K562 (cell line): ENCODE results near the gene PI4KA. TPM values are rescaled to one million over a fixed set of nuclear protein-coding genes. Genes with fewer than 3 reads are reported as not detected.

ENCODE experiments used
- CBX3 ChIP-seq, 2 experiments: IDR thresholded peaks; 1 replicate in 1 of 2; 2 replicates in 1 of 2; pipeline ENCODE4 v1.6.1; 2012; ENCODE audit warnings: inconsistent platforms in 2 of 2, low read length in 2 of 2, borderline replicate concordance in 1 of 2, control low read depth in 1 of 2
- EHMT2 ChIP-seq: fragments of 450-650 bp; IDR thresholded peaks from 2 replicates; pipeline ENCODE4 v1.6.1; 2018; ENCODE audit warnings: antibody characterized with exemption
- EWSR1 ChIP-seq: fragments of 450-650 bp; IDR thresholded peaks from 2 replicates; pipeline ENCODE4 v1.6.1; 2018; ENCODE audit warnings: borderline replicate concordance, mild to moderate bottlenecking, low read depth, moderate library complexity; ENCODE audit not compliant: partially characterized antibody
- MAZ ChIP-seq, 2 experiments: fragments of 450-650 bp in 1 of 2; sonication (generic) in 1 of 2; formaldehyde crosslinking; IDR thresholded peaks in 1 of 2; conservative IDR thresholded peaks in 1 of 2; 2 replicates each; pipeline versions ENCODE4 v1.4.0 to v1.5.0; 2020; ENCODE audit warnings: mild to moderate bottlenecking in 1 of 2, missing genetic modification reagents in 1 of 2
- MXI1 ChIP-seq: IDR thresholded peaks from 2 replicates; pipeline ENCODE4 v1.6.1; 2011; ENCODE audit warnings: low read depth, mild to moderate bottlenecking, improper control_type of control experiment, low read length
- NR3C1 ChIP-seq: sonication (generic); formaldehyde crosslinking; IDR thresholded peaks from 2 replicates; pipeline ENCODE4 v1.8.1; 2022; ENCODE audit warnings: missing genetic modification reagents
- PRMT5 ChIP-seq: sonication (generic); formaldehyde crosslinking; IDR thresholded peaks from 2 replicates; pipeline ENCODE4 v1.5.0; 2020; ENCODE audit warnings: missing genetic modification reagents
- SMARCC2 ChIP-seq: fragments of 450-650 bp; IDR thresholded peaks from 2 replicates; pipeline ENCODE4 v1.6.1; 2017; ENCODE audit warnings: antibody characterized with exemption, moderate library complexity, mild to moderate bottlenecking, low read depth
- SREBF2 ChIP-seq: sonication (generic); formaldehyde crosslinking; IDR thresholded peaks from 2 replicates; pipeline ENCODE4 v1.4.0; 2020; ENCODE audit warnings: mild to moderate bottlenecking, missing genetic modification reagents
- STAT5A ChIP-seq: IDR thresholded peaks from 2 replicates; pipeline ENCODE4 v1.6.1; 2012; ENCODE audit warnings: low read length, inconsistent platforms, borderline replicate concordance
- ZNF143 ChIP-seq: sonication (generic); formaldehyde crosslinking; IDR thresholded peaks from 2 replicates; pipeline ENCODE4 v1.9.0; 2022; ENCODE audit warnings: mild to moderate bottlenecking, missing genetic modification reagents
- polyA plus RNA-seq, 8 experiments: library from polyadenylated mRNA; depleted of rRNA in 4 of 8; stranded (reverse) in 5 of 8; unstranded in 3 of 8; fragments of >200 nt; fragmentation: Nextera tagmentation in 2 of 8; fragmentation: Illumina TruSeq in 1 of 8; extraction: Ambion mirVana in 2 of 8; extraction: Trizol in 1 of 8; gene quantifications; 2 replicates each; pipeline versions ENCODE4 v1.2.1 to v1.2.3, GENCODE V29; 2011 to 2014; ENCODE audit warnings: inconsistent platforms in 1 of 8, missing spikeins in 1 of 8
- total RNA-seq, 7 experiments: library from RNA; depleted of rRNA in 6 of 7; stranded (reverse); fragments of >200 nt in 6 of 7; fragmentation: Illumina TruSeq in 2 of 7; extraction: Trizol in 2 of 7; gene quantifications; 2 replicates each; pipeline versions ENCODE4 v1.2.1 to v1.2.3, GENCODE V29; 2011 to 2021; ENCODE audit warnings: low replicate concordance in 1 of 7
- TF ChIP-seq, protein P1 (sequence below): fragments of 450-650 bp; IDR thresholded peaks from 2 replicates; pipeline ENCODE4 v1.6.1; 2016; ENCODE audit warnings: mild to moderate bottlenecking, moderate library complexity
- TF ChIP-seq, protein P2 (sequence below): sonication (generic); formaldehyde crosslinking; IDR thresholded peaks from 2 replicates; pipeline ENCODE4 v1.9.0; 2022; ENCODE audit warnings: mild to moderate bottlenecking, missing genetic modification reagents
- TF ChIP-seq, protein P3 (sequence below): sonication (generic); formaldehyde crosslinking; IDR thresholded peaks from 2 replicates; pipeline ENCODE4 v1.8.1; 2023; ENCODE audit warnings: mild to moderate bottlenecking, missing genetic modification reagents

PI4KA gene
- total and polyA plus RNA-seq, 9 of the 15 experiments (the other 6 are each of a cell fraction or from before 2014, with no cell fraction given) = 7.3 to 187 (median 84.7) TPM

GRCh38 chr22:20741008-20741633, 117.5 kb downstream of the PI4KA start (continued):
- TF ChIP-seq, protein P1, sequence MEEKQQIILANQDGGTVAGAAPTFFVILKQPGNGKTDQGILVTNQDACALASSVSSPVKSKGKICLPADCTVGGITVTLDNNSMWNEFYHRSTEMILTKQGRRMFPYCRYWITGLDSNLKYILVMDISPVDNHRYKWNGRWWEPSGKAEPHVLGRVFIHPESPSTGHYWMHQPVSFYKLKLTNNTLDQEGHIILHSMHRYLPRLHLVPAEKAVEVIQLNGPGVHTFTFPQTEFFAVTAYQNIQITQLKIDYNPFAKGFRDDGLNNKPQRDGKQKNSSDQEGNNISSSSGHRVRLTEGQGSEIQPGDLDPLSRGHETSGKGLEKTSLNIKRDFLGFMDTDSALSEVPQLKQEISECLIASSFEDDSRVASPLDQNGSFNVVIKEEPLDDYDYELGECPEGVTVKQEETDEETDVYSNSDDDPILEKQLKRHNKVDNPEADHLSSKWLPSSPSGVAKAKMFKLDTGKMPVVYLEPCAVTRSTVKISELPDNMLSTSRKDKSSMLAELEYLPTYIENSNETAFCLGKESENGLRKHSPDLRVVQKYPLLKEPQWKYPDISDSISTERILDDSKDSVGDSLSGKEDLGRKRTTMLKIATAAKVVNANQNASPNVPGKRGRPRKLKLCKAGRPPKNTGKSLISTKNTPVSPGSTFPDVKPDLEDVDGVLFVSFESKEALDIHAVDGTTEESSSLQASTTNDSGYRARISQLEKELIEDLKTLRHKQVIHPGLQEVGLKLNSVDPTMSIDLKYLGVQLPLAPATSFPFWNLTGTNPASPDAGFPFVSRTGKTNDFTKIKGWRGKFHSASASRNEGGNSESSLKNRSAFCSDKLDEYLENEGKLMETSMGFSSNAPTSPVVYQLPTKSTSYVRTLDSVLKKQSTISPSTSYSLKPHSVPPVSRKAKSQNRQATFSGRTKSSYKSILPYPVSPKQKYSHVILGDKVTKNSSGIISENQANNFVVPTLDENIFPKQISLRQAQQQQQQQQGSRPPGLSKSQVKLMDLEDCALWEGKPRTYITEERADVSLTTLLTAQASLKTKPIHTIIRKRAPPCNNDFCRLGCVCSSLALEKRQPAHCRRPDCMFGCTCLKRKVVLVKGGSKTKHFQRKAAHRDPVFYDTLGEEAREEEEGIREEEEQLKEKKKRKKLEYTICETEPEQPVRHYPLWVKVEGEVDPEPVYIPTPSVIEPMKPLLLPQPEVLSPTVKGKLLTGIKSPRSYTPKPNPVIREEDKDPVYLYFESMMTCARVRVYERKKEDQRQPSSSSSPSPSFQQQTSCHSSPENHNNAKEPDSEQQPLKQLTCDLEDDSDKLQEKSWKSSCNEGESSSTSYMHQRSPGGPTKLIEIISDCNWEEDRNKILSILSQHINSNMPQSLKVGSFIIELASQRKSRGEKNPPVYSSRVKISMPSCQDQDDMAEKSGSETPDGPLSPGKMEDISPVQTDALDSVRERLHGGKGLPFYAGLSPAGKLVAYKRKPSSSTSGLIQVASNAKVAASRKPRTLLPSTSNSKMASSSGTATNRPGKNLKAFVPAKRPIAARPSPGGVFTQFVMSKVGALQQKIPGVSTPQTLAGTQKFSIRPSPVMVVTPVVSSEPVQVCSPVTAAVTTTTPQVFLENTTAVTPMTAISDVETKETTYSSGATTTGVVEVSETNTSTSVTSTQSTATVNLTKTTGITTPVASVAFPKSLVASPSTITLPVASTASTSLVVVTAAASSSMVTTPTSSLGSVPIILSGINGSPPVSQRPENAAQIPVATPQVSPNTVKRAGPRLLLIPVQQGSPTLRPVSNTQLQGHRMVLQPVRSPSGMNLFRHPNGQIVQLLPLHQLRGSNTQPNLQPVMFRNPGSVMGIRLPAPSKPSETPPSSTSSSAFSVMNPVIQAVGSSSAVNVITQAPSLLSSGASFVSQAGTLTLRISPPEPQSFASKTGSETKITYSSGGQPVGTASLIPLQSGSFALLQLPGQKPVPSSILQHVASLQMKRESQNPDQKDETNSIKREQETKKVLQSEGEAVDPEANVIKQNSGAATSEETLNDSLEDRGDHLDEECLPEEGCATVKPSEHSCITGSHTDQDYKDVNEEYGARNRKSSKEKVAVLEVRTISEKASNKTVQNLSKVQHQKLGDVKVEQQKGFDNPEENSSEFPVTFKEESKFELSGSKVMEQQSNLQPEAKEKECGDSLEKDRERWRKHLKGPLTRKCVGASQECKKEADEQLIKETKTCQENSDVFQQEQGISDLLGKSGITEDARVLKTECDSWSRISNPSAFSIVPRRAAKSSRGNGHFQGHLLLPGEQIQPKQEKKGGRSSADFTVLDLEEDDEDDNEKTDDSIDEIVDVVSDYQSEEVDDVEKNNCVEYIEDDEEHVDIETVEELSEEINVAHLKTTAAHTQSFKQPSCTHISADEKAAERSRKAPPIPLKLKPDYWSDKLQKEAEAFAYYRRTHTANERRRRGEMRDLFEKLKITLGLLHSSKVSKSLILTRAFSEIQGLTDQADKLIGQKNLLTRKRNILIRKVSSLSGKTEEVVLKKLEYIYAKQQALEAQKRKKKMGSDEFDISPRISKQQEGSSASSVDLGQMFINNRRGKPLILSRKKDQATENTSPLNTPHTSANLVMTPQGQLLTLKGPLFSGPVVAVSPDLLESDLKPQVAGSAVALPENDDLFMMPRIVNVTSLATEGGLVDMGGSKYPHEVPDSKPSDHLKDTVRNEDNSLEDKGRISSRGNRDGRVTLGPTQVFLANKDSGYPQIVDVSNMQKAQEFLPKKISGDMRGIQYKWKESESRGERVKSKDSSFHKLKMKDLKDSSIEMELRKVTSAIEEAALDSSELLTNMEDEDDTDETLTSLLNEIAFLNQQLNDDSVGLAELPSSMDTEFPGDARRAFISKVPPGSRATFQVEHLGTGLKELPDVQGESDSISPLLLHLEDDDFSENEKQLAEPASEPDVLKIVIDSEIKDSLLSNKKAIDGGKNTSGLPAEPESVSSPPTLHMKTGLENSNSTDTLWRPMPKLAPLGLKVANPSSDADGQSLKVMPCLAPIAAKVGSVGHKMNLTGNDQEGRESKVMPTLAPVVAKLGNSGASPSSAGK = no peak
- TF ChIP-seq, protein P2, sequence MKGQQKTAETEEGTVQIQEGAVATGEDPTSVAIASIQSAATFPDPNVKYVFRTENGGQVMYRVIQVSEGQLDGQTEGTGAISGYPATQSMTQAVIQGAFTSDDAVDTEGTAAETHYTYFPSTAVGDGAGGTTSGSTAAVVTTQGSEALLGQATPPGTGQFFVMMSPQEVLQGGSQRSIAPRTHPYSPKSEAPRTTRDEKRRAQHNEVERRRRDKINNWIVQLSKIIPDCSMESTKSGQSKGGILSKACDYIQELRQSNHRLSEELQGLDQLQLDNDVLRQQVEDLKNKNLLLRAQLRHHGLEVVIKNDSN = peak; percentile 39; the same call in 1 of the 2 replicates
- TF ChIP-seq EHMT2 (no peak), SMARCC2 (no peak), STAT5A (no peak), ZNF143 (CRISPR knock-in tag) (no peak), EWSR1 (no peak), PRMT5 (peak; percentile 74; the same call in 1 of the 2 replicates), NR3C1 (CRISPR knock-in tag) (0 out of 2 replicates have a peak, but pooled peaks have one; percentile 52), MAZ (CRISPR knock-in tag; conservative IDR thresholded peaks at IDR 0.05 in 1 of 2, IDR thresholded peaks at IDR 0.05 in 1 of 2) (no peak), SREBF2 (CRISPR knock-in tag) (no peak), CBX3 (IDR thresholded peaks at IDR 0.05; ENCODE audit: borderline replicate concordance in 1 of 2, low read length in 2 of 2) (peak in 1 of 2 experiments; percentile 66; a peak in 1 of 3 replicates), MXI1 (0 out of 2 replicates have a peak, but pooled peaks have one; percentile 11)
- TF ChIP-seq, protein P3, sequence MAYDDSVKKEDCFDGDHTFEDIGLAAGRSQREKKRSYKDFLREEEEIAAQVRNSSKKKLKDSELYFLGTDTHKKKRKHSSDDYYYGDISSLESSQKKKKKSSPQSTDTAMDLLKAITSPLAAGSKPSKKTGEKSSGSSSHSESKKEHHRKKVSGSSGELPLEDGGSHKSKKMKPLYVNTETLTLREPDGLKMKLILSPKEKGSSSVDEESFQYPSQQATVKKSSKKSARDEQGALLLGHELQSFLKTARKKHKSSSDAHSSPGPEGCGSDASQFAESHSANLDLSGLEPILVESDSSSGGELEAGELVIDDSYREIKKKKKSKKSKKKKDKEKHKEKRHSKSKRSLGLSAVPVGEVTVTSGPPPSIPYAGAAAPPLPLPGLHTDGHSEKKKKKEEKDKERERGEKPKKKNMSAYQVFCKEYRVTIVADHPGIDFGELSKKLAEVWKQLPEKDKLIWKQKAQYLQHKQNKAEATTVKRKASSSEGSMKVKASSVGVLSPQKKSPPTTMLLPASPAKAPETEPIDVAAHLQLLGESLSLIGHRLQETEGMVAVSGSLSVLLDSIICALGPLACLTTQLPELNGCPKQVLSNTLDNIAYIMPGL (CRISPR knock-in tag) = no peak
